Measurements from ENCODE around the gene MAP3K21.

MAP3K21 gene

DNA sequence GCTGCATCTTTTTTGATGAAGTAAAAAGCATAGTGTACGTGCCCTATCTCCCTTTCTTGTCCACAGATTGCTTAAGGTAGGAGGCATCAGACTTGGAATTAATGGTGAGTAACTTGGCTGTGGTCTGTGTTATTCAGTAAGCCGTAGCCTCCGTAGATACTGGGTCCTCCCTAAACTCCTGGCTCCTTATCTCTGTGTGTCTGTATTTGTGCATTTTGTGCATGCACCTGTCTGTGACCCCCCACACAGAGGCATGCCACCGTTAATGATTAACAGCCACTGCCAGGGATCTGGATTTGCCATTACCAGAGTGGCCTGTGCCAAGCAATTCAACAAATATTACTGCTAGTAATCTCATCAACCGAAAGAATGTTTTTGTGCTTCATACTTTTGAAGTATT lies 31.9 kb downstream of the MAP3K21 start:
- no peak for DNase-seq (ENCODE audit: low read depth in 2 of 2)

GRCh38 chr1:233359905-233360304 lies 32.4 kb downstream of the MAP3K21 start:
- no peak for DNase-seq (ENCODE audit: low read depth in 2 of 2)

- DNase-seq (ENCODE audit: low read depth in 2 of 2) = no peak
Observed at GRCh38 chr1:233360525-233361102, 33.1 kb downstream of the MAP3K21 start.

DNA sequence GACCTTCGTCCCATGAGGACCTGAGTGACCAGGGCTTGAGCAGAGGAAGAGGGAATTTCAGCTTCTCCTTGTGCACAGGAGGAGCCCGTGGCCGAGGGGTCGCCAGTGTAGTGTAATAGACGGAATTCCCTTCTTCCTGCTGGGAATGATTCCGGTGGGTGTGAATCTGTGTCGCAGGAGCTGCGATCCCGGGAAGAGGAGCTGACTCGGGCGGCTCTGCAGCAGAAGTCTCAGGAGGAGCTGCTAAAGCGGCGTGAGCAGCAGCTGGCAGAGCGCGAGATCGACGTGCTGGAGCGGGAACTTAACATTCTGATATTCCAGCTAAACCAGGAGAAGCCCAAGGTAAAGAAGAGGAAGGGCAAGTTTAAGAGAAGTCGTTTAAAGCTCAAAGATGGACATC lies 34.4 kb downstream of the MAP3K21 start:
- no peak for DNase-seq (ENCODE audit: low read depth in 2 of 2)

DNA sequence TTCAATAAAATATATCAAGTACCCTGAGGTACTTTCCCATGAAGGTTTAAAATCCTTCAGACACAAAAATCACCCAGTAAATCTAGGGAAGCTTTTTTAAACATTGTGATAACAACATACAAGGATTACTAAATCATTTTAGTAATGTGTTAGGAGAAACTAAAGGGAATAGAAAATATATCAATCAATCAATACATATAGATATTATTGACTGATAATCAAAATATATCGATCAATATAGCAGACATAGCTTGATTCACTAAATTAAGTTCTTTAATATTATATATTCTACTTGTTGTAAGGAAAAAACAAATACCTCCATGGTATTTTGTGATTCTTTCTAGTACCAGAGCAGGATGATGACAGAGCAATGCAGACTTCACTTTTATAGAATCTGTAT lies 35.2 kb downstream of the MAP3K21 start:
- no peak for DNase-seq (ENCODE audit: low read depth in 2 of 2)

DNA sequence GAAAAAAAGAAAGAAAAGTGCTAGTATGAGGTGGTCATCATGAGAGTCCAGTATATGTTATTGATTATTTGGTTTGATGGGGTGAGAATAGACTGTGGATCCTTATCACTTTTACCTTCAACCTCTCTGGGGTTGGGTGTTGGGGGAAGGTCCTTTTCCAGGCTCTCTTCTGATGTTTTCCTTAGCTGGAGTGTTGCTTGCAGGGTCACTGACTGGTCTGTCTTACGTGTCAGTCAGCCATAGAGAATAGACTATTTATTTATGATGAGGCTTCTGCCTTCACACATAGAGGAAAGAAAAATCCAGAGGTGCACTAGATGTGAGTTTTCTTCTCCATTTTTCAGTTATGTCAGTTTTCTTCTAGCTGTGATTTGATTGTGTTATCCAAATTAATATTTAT lies 36.5 kb downstream of the MAP3K21 start:
- no peak for DNase-seq (ENCODE audit: low read depth in 2 of 2)

GRCh38 chr1:233364695-233365539 lies 37.4 kb downstream of the MAP3K21 start:
- no peak for DNase-seq (ENCODE audit: low read depth in 2 of 2)

- no peak for DNase-seq (ENCODE audit: low read depth in 2 of 2)
Observed at GRCh38 chr1:233366575-233366974, 39.1 kb downstream of the MAP3K21 start.

GRCh38 chr1:233367057-233367803 lies 39.7 kb downstream of the MAP3K21 start:
- DNase-seq (ENCODE audit: low read depth in 2 of 2) = no peak

GRCh38 chr1:233368106-233368788 lies 40.7 kb downstream of the MAP3K21 start:
- DNase-seq (ENCODE audit: low read depth in 2 of 2) = no peak

DNA sequence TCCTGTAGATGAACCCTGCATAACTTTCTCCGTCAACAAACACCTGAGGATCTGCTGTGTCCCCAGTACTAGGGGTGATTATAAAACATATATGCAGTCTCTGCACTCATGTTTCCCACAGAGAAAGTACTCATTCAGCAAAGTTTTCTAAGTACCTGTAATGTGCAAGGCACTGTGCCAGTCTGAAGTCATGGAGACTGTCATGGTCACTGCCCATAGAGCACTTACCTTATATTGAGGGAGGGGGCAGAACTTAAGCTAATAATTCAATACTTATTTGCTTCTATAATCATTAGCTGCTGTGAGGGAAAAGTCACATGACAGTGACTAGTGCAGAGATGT lies 41.2 kb downstream of the MAP3K21 start:
- no peak for DNase-seq (ENCODE audit: low read depth in 2 of 2)

- no peak for DNase-seq (ENCODE audit: low read depth in 2 of 2)
Observed at GRCh38 chr1:233372218-233373120, 44.9 kb downstream of the MAP3K21 start.

GRCh38 chr1:233373226-233373625 lies 45.7 kb downstream of the MAP3K21 start:
- no peak for DNase-seq (ENCODE audit: low read depth in 2 of 2)

DNA sequence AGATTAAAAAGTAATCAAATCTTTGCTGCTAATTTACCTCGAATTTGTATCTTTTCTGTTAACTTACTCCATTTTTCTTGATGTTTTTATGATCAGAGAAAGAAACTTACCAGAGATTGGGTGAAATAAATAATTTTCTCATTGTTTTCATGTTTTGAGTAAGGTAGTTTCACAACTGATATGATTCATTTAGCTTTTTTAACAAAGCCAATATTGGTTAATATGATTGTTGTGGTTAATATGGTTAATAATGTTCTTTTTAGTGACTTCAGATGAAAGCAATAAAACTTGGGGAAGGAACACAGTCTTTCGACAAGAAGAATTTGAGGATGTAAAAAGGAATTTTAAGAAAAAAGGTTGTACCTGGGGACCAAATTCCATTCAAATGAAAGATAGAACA lies 48.1 kb downstream of the MAP3K21 start:
- DNase-seq (ENCODE audit: low read depth in 2 of 2) = no peak

GRCh38 chr1:233376382-233377110 lies 49.0 kb downstream of the MAP3K21 start:
- no peak for DNase-seq (ENCODE audit: low read depth in 2 of 2)

DNA sequence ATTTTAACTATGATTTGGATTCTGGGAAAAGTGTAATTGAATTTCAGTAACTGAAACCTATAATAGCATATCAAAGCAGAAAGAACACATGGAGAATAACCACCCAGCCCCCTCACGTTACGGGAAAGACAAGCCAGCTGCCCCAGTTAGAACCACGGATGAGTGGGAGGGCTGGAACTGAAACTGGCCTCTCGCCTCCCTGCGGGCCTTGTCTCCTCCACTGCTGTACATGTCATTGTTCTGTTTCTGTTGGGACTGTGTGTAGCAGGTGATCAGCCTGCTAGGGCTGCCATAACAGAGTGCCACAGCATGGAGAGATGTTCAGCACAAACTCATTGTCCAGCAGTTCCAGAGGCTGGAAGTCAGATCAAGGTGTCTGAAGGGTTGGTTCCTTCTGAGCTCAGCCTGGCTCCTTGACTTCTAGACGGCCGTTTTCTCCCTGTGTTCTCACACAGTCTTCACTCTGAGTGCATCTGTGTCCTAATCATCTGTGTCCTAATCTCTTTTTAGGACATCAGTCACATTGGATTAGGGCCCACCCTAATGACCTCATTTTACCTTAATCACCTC lies 52.4 kb downstream of the MAP3K21 start:
- no peak for DNase-seq (ENCODE audit: low read depth in 2 of 2)

DNA sequence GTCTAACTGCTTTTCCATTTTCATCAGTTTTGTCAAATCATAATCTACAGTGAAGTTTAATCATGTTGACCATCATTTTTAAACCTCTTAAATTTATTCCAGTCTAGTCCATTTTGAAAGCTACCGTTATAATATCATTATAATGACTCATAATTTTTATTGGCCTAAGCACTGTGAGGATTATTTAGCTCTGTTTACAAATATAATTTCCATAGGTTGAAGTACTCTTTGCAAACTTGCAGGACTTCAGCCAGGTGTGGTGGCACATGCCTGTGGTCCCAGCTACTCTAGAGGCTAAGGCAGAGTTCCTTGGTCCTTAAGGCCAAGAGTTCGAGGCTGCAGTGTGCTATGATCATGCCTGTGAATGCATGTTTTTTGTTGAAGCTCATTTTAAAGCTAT lies 54.3 kb downstream of the MAP3K21 start:
- DNase-seq (ENCODE audit: low read depth in 2 of 2) = no peak

DNA sequence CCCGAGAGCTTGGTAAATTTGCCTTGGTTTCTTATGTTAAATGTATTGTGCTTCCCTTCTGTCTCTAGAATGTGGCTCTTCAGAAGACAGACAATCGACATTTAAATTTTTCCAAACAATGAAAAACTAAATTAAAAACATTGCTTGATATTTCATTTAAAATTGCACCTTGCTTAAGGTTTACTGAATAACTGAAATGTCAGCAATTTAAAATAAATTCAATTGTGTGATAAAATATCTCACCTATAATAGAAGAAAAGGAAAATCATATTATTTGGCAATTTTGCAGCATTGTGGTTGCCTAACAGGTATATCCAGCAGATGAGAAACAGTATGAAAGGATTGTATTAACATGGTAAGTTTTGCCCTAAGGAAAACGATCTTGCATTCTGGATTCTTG lies 56.5 kb downstream of the MAP3K21 start:
- DNase-seq (ENCODE audit: low read depth in 2 of 2) = no peak

DNA sequence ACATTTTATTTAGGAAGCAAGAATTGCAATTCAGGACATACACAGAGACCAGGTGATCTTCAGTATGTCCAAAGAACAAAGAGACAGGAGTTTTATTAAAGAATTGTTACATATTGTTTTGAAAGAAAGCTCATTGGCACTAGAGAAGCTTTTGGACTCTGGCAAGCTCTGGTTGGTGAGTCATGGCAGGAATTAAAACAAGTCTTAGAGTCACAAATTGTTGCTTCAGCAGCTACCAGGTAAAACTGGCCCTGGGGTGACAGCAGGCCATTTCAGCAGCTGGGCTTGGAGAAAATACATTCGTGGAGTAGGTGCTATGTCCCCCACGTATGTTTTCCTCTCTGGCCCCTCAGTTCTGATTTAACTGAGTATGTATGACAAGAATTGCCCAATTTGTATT lies 58.8 kb downstream of the MAP3K21 start:
- DNase-seq (ENCODE audit: low read depth in 2 of 2) = no peak

DNA sequence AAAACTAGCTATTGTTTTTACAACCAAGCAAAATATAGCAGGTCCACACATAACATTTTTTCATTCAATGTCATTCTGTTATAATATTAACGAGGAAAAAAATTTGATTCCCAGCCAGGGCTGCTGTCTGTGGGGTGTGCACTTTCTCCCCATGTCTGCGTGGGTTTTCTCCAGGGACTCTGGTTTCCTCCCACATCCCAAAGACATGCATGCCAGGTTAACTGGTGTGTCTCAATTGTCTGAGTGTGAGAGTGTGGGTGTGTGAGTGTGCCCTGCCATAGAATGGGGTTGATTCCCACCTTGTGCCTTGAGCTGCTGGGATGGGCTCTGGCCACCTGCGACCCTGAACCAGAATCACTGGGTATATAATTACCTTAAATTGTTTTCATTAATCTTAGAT lies 60.1 kb downstream of the MAP3K21 start:
- DNase-seq (ENCODE audit: low read depth in 2 of 2) = no peak
